NCI-H1417 treated with DMSO at 0.1 percent for 48 hours (cell line): ENCODE measurements around the gene BMPR1A.

Source experiments
- DNase-seq: peaks from one replicate; lab custom pipeline; 2025; lab: John Stamatoyannopoulos, UW

BMPR1A gene

DNA sequence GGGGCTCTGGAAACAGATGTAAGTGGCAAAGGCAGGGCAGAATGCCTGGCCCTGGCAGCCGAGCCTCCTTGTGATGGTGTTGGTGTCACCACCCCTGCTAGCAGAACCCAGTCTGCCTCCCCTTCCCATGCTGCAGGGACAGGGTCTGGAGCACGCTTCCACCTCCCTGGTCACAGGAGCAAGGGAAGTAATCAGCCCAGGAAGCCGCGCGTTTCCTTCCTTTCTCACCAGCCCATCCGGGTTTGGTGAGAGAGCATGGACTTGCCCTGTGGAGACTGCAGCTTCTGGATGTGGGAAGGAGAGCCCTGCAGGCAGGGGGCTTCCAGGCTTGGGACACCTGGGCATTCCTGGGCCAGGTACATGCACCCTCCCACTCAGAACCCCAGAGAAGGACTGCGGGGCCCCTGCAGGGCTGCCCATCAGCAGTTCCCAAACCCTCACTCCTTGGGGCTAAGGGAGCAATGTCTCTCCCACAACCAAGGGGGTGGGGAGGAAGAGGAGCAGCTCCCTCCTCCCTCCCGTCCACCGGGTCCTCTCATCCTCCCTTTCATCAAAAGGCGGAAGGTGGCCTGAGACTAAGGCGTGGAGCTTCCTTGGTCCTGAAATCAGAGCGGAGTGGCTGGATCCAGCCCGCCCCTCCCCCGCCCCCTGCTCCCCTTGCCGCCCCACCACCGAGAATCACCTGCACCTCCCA lies 199.2 kb downstream of the BMPR1A start:
- no peak for DNase-seq

- DNase-seq: no peak
Observed at GRCh38 chr10:86956195-86956847, 199.9 kb downstream of the BMPR1A start.

GRCh38 chr10:86956848-86957448 lies 200.5 kb downstream of the BMPR1A start:
- DNase-seq: no peak

- no peak for DNase-seq
Observed at GRCh38 chr10:86957471-86958115, 201.2 kb downstream of the BMPR1A start, which contains the start of gene MMRN2. Gene MMRN2, minus strand, starts transcription at chr10:86957615. Its CDS starts 74 bp downstream, at chr10:86957541.

GRCh38 chr10:86958116-86958900 lies 201.9 kb downstream of the BMPR1A start, which contains the start of gene SNCG:
Gene SNCG, plus strand, starts transcription at chr10:86958599. Its CDS starts 99 bp downstream, at chr10:86958698.
- no peak for DNase-seq

DNA sequence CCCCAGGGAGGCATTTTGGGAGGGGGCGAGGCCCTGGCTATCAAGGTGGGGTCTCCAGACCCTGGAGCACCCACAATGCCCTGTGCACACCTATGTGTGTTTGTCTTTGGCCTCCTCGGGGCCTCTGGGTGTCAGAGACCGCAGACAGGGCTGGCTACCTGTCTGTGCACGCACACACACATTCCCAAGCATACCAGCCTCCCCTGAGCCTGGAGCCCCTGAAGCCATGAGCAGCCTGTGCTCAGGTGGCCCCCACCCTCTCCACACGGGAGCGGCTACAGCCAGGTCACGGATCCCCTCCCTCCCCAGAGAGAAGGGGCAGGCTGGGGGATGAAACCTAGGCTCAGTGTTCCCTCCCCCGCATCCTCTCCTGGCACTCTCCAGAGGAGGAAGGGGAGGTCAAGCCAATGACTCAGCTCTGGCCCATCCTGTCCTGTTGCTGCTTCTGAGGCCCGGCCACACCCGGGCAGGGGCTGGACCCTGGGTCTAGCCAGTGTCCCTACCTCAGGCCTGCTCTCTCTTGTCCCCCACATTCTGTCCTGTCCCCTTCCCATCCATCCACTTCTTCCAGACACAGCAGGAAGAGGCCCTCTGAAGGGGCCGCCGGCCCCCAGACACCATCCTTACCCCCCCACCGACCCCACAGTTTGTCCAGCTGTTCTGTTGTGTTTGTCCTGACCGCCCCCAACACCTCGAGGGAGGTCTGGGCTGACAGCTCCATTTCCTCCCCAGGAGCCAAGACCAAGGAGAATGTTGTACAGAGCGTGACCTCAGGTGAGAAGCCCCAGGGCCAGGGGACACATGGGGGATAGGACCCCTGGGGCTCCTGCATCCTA lies 202.7 kb downstream of the BMPR1A start:
- no peak for DNase-seq

GRCh38 chr10:86959737-86960002 lies 203.3 kb downstream of the BMPR1A start:
- no peak for DNase-seq

DNA sequence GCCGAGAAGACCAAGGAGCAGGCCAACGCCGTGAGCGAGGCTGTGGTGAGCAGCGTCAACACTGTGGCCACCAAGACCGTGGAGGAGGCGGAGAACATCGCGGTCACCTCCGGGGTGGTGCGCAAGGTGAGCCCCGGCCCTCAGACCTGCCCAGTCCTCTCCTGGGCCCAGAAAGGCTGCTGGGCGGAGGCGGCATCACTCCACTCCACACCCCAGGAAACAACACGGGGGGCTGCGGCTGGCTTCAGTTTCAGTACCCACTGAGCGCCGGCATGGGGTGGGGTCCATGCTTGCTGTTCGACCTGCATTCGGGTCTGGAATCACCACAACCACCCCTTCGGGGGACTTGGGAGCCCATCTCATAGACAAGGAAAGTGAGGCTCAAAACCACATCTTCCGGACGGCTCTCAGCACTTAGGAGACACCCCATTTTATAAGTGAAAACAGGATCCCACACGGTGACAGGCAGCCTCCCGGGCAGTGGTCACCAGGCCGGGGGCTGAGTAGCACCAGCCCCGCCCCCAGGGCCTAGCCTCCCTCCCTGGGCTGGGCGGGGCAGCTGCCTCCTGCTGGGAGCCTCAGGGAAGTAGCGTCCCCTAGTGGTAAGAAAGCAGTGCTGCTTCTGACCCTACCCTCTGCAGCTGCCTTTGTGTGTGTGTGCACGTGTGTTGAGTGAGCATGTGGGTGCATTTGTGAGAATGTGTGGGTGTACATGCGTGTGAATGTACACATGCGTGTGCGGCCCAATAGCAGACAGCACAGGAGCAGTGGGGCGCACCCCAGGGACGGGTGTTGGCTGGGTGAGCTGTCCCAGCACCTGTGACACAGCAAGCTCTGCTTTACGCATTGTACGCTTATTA lies 203.8 kb downstream of the BMPR1A start:
- DNase-seq: no peak

DNA sequence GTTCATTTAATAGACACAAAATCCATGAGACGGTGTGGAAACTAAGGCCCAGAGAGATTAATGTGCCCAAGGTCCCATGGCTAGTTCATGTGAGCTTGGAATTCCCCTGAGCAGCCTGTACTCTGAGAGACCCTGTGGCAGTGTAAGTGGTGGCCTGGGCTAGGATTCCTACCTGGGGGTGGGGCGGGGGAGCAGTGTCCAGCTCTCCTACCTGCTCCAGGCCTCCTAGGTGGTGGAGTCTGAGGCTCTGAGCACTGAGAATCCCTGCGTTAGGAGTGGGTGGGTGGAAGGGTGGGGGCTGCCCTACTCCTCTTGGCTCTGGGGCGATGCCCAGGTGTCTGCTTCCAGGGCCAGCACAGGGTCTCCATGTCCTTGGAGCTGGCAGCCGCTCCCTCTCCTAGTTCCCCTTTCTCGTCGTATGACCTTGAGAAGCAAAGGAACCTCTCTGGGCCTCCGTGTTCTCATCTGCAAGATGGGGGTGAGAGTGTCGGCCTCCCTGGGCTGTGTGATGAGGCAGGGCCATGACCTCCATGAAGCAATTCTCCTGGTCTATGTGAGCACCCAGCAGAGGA lies 204.5 kb downstream of the BMPR1A start:
- no peak for DNase-seq

DNA sequence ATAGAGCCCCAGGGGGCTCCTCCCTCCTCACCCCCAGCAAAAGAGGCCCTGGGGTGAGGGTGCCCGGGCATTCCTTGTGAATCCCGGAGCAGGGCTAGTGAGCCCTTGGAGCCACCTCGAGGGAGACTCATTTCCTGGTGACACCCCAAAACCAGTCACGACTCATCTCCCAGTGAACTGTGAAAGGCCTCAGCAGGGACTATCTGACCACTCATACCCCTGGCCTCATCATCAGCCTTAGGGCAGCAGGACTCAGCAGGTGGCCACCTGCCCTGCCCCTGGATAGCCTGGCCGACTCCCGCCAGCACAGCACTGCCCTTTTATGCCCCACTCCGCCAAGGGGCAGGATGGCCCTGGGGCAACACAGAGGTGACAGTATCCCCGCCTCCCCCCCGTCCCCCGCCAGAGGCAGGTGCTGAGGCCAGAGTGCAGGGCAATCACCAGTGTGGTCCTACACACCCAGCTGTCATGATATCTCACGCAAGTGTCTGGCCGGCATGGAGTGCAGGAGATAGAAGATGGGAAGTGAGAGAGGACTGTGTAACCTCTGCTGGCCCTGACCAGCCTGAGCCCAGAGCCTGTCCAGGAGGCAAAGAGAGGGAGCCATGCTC lies 205.2 kb downstream of the BMPR1A start:
- no peak for DNase-seq

- DNase-seq: no peak
Observed at GRCh38 chr10:86962136-86962980, 205.9 kb downstream of the BMPR1A start.

DNA sequence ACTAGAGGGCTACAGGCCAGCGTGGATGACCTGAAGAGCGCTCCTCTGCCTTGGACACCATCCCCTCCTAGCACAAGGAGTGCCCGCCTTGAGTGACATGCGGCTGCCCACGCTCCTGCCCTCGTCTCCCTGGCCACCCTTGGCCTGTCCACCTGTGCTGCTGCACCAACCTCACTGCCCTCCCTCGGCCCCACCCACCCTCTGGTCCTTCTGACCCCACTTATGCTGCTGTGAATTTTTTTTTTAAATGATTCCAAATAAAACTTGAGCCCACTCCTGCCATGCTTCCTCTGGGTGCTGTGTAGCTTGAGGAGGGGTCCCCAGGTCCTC lies 206.5 kb downstream of the BMPR1A start:
- no peak for DNase-seq

- no peak for DNase-seq
Observed at GRCh38 chr10:86963341-86963919, 207.0 kb downstream of the BMPR1A start.

DNA sequence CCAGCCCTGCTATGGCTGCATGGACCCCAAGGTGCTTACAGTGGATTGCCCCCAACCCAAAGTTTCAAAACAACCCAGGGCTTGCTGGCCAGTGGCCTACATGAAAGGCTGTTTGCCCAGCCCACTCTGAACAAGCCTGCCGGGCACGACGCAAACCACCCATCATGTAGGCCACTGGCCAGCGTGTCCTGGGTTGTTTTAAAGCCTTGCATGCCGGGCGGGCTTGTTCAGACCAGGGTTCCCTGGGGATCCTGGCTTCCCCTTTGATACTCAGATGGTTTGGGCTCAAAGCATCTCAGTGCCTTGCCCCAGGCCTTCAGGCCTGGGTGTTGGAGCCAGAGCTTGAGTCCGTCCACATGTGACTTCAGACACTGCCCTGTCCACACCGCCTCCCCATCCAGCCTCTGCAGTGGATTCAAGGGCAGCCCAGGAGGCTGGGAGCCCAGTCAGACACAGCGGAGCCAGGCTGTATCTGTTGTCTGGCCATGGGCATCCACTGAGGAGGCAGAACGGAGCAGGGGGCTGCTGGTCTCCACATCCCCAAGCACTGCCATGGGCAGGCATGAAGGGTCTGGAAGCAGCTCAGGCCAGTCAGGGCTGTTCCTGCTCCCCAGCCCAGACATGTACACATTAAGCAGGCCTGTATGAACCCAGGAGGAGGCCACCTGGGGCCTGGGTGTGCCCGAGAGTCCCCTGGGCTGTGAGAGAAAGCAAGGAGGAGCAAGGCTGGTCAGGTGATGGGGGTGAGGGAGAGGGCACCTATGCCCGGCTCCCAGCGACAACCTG lies 207.8 kb downstream of the BMPR1A start:
- no peak for DNase-seq

- DNase-seq: no peak
Observed at GRCh38 chr10:86964847-86965190, 208.4 kb downstream of the BMPR1A start.

GRCh38 chr10:86965986-86966654 lies 209.7 kb downstream of the BMPR1A start:
- DNase-seq: no peak

- no peak for DNase-seq
Observed at GRCh38 chr10:86967481-86967941, 211.1 kb downstream of the BMPR1A start.
